UCSD-AML1 (cell line): ENCODE data around the gene ELFN1.

Experiments used
- DNase-seq: peaks from one replicate; lab custom pipeline; 2025; ENCODE audit not compliant: unreplicated experiment; lab: John Stamatoyannopoulos, UW

The ELFN1 gene

GRCh38 chr7:1662767-1663166, 7.3 kb upstream of the ELFN1 start:
- DNase-seq = no peak

- DNase-seq = no peak
Observed at GRCh38 chr7:1663223-1663622, 6.9 kb upstream of the ELFN1 start.

GRCh38 chr7:1663857-1664651, 6.0 kb upstream of the ELFN1 start:
- DNase-seq = no peak

GRCh38 chr7:1664711-1665548, 5.1 kb upstream of the ELFN1 start:
- DNase-seq = peak; percentile 44

GRCh38 chr7:1665549-1666316, 4.3 kb upstream of the ELFN1 start:
- DNase-seq = no peak

- DNase-seq = no peak
Observed at GRCh38 chr7:1666317-1666822, 3.7 kb upstream of the ELFN1 start.

- no peak for DNase-seq
Observed at GRCh38 chr7:1666823-1667565, 3.1 kb upstream of the ELFN1 start.

GRCh38 chr7:1667566-1668395, 2.3 kb upstream of the ELFN1 start:
- no peak for DNase-seq

- no peak for DNase-seq
Observed at GRCh38 chr7:1668396-1669063, 1.5 kb upstream of the ELFN1 start.

GRCh38 chr7:1669064-1669951, 769 bp upstream of the ELFN1 start:
- DNase-seq = no peak

- no peak for DNase-seq
Observed at GRCh38 chr7:1670894-1671593, 967 bp downstream of the ELFN1 start.

- no peak for DNase-seq
Observed at GRCh38 chr7:1671594-1672451, 1.7 kb downstream of the ELFN1 start.

- DNase-seq = no peak
Observed at GRCh38 chr7:1672851-1673486, 2.9 kb downstream of the ELFN1 start.

GRCh38 chr7:1673581-1674118, 3.6 kb downstream of the ELFN1 start:
- DNase-seq = no peak

GRCh38 chr7:1674161-1675035, 4.3 kb downstream of the ELFN1 start:
- no peak for DNase-seq
